ENCODE results near the gene GGTLC2.

The GGTLC2 gene

DNA sequence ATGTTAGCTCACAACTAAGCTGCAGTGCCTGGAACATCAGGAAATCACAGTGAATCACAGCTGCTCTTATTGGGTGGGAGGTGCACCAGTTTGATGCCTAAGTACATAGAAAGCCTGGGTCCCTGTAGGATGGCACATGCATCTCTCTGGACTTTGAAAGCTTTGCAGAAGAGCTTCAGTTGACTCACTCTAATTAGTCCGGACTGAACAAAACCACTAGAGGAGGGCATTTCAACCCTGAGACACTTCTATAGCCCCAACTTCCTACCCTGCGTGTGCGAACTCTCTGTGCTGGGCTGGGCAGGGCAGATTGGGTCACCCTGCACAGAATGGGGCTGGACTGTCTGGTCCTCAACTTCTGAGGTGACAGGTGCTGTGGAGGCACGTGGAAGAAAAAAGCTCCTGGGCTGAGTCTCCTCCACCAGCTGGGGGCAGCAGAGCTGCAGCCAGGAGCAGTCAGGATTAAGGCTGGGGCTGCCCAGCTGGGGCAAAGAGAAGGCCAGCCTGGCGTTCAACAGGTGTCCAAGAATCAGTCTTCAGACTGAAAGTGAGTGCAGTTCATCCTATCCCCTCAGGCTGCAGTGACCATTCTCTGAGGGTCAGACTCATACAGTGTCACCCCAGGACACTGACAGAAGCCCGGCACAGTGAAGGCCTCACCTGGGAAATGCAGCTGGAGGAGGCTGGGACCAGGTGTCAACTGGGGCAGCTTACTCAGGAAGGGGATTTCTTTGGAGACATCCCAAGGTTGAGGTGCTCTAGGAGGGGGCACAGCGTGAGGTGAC, 22.1 kb downstream of the GGTLC2 start:
- Histone ChIP-seq H3K4me1 (ENCODE audit: insufficient read depth, low read length) (no peaks in the 10 kb centered on the region), H3K4me3 (ENCODE audit: low read length) (no peak overlapping the region), H3K36me3 (ENCODE audit: insufficient read depth, low read length) (no peaks in the 10 kb centered on the region), H3K27me3 (ENCODE audit: insufficient read depth, low read length) (no peaks in the 10 kb centered on the region), H2AFZ (ENCODE audit: low read depth, low read length) (no peak overlapping the region), H3K9me3 (ENCODE audit: low read length) (no peaks in the 10 kb centered on the region)

DNA sequence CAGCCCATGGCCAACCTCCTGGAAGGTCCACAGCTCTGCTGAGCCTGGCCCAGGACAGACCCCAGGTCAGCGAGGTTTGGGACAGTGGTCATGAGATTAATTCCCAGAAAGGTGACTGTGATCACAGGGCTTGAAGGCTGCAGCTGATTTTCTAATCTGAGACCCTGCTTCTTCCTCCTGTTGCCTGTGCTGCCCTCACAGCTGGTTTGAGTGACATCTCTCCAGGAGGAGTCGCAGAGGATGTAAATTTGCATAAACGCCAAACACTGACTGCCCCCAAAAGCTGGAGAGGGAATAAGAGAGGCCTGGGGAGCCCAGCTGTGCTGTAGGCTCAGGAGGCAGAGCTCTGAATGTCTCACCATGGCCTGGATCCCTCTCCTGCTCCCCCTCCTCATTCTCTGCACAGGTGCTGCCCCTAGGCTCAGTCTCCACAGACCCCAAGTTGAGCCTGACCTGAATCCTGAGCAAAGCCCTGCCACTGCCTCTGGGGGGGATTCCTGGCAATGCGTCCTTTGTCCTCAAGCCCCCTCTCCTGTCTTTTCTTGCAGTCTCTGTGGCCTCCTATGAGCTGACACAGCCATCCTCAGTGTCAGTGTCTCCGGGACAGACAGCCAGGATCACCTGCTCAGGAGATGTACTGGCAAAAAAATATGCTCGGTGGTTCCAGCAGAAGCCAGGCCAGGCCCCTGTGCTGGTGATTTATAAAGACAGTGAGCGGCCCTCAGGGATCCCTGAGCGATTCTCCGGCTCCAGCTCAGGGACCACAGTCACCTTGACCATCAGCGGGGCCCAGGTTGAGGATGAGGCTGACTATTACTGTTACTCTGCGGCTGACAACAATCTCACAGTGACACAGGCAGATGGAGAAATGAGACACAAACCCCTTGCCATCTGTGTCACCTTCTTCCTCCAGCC, 23.8 kb downstream of the GGTLC2 start:
- Histone ChIP-seq H3K36me3 (ENCODE audit: insufficient read depth, low read length) (no peaks in the 10 kb centered on the region), H3K4me1 (ENCODE audit: insufficient read depth, low read length) (no peaks in the 10 kb centered on the region), H2AFZ (ENCODE audit: low read depth, low read length) (no peak overlapping the region), H3K9me3 (ENCODE audit: low read length) (no peaks in the 10 kb centered on the region), H3K4me3 (ENCODE audit: low read length) (no peak overlapping the region), H3K27me3 (ENCODE audit: insufficient read depth, low read length) (no peaks in the 10 kb centered on the region)

GRCh38 chr22:22669093-22669492, 24.7 kb downstream of the GGTLC2 start:
- Histone ChIP-seq H3K36me3 (ENCODE audit: insufficient read depth, low read length) (no peaks in the 10 kb centered on the region), H2AFZ (ENCODE audit: low read depth, low read length) (no peak overlapping the region), H3K9me3 (ENCODE audit: low read length) (no peaks in the 10 kb centered on the region), H3K4me1 (ENCODE audit: insufficient read depth, low read length) (no peaks in the 10 kb centered on the region), H3K27me3 (ENCODE audit: insufficient read depth, low read length) (no peaks in the 10 kb centered on the region), H3K4me3 (ENCODE audit: low read length) (no peak overlapping the region)

DNA sequence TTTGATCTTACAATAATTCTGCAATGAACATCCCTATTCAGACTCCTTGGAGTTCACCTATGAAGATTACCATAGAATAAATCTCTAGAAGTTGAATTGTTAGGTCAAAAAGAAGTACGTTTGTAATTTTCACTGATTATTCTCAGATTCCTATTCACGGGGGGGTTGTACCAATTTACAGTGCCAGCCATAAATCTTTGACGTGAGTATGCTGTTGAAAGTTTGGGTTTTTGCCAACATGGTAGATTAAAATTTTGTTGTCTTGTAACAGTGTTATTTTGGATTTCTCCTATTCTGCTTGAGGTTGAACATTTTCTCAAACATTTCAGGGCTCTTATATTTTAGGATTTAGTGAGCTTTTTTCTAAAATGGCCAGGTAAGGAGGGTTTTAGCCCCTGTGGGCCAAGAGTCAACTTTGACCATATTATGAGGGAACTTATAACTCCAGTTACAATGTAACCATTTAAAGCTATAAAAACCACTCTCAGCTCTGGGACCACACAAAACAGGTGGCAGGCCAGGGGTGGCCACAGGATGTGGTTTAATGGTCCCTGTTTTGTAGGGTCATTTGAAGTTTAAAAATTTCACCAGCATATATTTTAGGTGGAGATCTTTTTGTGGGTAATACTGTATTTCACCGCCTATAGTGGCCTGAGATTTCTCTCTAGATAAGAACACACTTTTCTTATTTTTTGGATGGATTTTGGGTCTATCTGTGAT, 25.8 kb downstream of the GGTLC2 start:
- no peaks in the 10 kb centered on the region for H3K27me3 ChIP-seq (ENCODE audit: insufficient read depth, low read length)
- H2AFZ ChIP-seq (ENCODE audit: low read depth, low read length), result no peak overlapping the region
- no peak overlapping the region for H3K4me3 ChIP-seq (ENCODE audit: low read length)

DNA sequence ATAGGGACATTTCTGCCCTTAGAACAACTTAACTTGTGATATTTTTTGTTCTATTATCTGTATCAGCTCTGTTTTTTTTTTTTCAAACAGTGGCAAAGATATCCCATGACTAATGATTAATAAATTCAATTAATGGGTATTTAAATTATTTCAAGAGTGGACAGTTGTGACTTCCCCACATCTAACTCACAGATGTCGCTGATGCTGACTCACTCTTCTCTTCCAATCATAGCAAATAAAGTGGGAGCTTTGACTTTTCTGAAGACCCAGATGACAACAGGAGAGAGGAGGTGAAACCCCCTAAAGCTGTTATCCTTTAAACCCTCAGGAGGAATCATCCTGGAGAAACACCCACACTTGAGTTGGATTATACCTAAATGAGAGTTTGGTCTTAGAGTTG, 27.1 kb downstream of the GGTLC2 start:
- Histone ChIP-seq H3K27me3 (ENCODE audit: insufficient read depth, low read length) (no peaks in the 10 kb centered on the region), H3K4me1 (ENCODE audit: insufficient read depth, low read length) (no peaks in the 10 kb centered on the region), H2AFZ (ENCODE audit: low read depth, low read length) (no peak overlapping the region), H3K4me3 (ENCODE audit: low read length) (no peak overlapping the region), H3K36me3 (ENCODE audit: insufficient read depth, low read length) (no peaks in the 10 kb centered on the region), H3K9me3 (ENCODE audit: low read length) (no peaks in the 10 kb centered on the region)

More for the DNA sequence above, 25.8 kb downstream of the GGTLC2 start:
- Histone ChIP-seq H3K4me1 (ENCODE audit: insufficient read depth, low read length) (no peaks in the 10 kb centered on the region), H3K36me3 (ENCODE audit: insufficient read depth, low read length) (no peaks in the 10 kb centered on the region), H3K9me3 (ENCODE audit: low read length) (no peaks in the 10 kb centered on the region)

- H3K4me1 ChIP-seq (ENCODE audit: insufficient read depth, low read length), result no peaks in the 10 kb centered on the region
- H3K36me3 ChIP-seq (ENCODE audit: insufficient read depth, low read length), result no peaks in the 10 kb centered on the region
- H3K4me3 ChIP-seq (ENCODE audit: low read length), result no peak overlapping the region
- no peaks in the 10 kb centered on the region for H3K9me3 ChIP-seq (ENCODE audit: low read length)
- no peaks in the 10 kb centered on the region for H3K27me3 ChIP-seq (ENCODE audit: insufficient read depth, low read length)
- no peak overlapping the region for H2AFZ ChIP-seq (ENCODE audit: low read depth, low read length)
Observed at GRCh38 chr22:22673099-22673498, 28.7 kb downstream of the GGTLC2 start.

- no peaks in the 10 kb centered on the region for H3K36me3 ChIP-seq (ENCODE audit: insufficient read depth, low read length)
Observed at GRCh38 chr22:22673628-22674027, 29.2 kb downstream of the GGTLC2 start.

DNA sequence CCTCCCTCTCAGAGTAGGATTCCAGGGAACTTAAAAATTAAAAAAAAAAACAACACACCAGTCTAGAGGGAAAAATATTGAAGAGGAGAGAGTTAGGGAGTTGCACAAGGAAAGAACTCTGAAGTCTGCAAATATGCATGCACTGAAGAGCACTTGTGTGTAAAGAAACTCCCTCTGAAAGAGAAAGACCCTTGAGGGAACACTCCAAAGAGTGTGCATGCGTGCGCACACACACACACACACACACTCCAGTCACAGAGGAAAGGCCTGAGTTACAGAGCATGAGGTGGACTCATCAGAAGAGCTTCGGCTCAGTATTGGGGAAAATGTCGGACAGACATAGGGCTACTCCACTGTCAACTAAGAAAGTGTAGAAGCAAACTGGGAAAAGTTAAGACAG, 30.1 kb downstream of the GGTLC2 start:
- Histone ChIP-seq H2AFZ (ENCODE audit: low read depth, low read length) (no peak overlapping the region), H3K27me3 (ENCODE audit: insufficient read depth, low read length) (no peaks in the 10 kb centered on the region), H3K9me3 (ENCODE audit: low read length) (no peaks in the 10 kb centered on the region), H3K36me3 (ENCODE audit: insufficient read depth, low read length) (no peaks in the 10 kb centered on the region), H3K4me1 (ENCODE audit: insufficient read depth, low read length) (no peaks in the 10 kb centered on the region), H3K4me3 (ENCODE audit: low read length) (no peak overlapping the region)

More at GRCh38 chr22:22673628-22674027, 29.2 kb downstream of the GGTLC2 start:
- Histone ChIP-seq H3K9me3 (ENCODE audit: low read length) (no peaks in the 10 kb centered on the region), H3K4me1 (ENCODE audit: insufficient read depth, low read length) (no peaks in the 10 kb centered on the region), H3K27me3 (ENCODE audit: insufficient read depth, low read length) (no peaks in the 10 kb centered on the region), H3K4me3 (ENCODE audit: low read length) (no peak overlapping the region), H2AFZ (ENCODE audit: low read depth, low read length) (no peak overlapping the region)

- Histone ChIP-seq H3K27me3 (ENCODE audit: insufficient read depth, low read length) (no peaks in the 10 kb centered on the region), H3K9me3 (ENCODE audit: low read length) (no peaks in the 10 kb centered on the region), H2AFZ (ENCODE audit: low read depth, low read length) (no peak overlapping the region)
Observed at GRCh38 chr22:22678970-22679369, 34.6 kb downstream of the GGTLC2 start.

DNA sequence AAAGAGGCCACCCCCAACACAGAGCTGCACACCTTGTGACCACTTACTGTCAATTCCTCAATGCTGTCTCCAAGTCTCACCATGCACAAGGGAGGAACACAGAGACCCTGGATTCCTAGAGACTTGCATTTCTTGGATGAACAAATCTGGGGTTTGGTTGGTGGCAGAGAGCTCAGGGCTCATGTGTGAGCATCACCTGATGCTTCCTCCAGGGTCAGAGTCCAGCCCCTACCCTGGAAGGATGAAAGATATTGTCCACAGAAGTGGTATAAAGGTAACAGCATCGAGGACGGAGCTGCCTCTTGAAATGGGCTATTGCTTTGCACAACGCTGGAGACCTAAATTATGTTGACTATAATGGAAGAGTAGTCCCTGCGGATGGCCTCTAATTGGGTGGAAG, 36.0 kb downstream of the GGTLC2 start:
- H3K4me3 ChIP-seq (ENCODE audit: low read length), result no peak overlapping the region
- no peaks in the 10 kb centered on the region for H3K4me1 ChIP-seq (ENCODE audit: insufficient read depth, low read length)
- no peak overlapping the region for H2AFZ ChIP-seq (ENCODE audit: low read depth, low read length)
- H3K36me3 ChIP-seq (ENCODE audit: insufficient read depth, low read length), result no peaks in the 10 kb centered on the region
- no peaks in the 10 kb centered on the region for H3K9me3 ChIP-seq (ENCODE audit: low read length)
- no peaks in the 10 kb centered on the region for H3K27me3 ChIP-seq (ENCODE audit: insufficient read depth, low read length)

More at GRCh38 chr22:22678970-22679369, 34.6 kb downstream of the GGTLC2 start:
- Histone ChIP-seq H3K4me1 (ENCODE audit: insufficient read depth, low read length) (no peaks in the 10 kb centered on the region), H3K36me3 (ENCODE audit: insufficient read depth, low read length) (no peaks in the 10 kb centered on the region), H3K4me3 (ENCODE audit: low read length) (no peak overlapping the region)

DNA sequence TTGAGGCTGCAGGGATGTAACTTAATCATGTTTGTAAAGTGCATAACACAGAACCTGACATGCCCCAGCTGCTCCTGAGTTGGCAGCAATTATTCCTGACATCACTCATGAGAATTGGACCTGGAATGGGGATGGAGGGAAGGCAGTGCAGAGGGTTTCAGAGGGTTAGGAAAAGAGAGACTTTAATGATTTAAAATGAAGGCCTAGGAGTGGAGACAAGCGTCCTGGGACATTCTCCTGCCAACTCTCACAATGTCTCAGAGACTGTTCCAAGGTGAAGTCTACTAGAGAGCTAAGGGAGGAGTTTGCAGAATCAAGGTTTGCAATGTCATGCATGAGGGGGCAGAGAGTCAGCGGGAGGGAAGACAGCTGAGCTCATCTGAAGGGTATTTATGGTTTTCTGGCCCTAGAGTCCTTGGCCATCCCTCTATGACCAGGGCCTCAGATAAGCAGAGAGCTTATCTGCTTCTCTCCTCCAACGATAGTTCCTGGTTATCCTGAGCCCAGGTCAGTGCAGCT, 36.9 kb downstream of the GGTLC2 start:
- Histone ChIP-seq H3K9me3 (ENCODE audit: low read length) (no peaks in the 10 kb centered on the region), H3K4me3 (ENCODE audit: low read length) (no peak overlapping the region), H3K27me3 (ENCODE audit: insufficient read depth, low read length) (no peaks in the 10 kb centered on the region), H3K4me1 (ENCODE audit: insufficient read depth, low read length) (no peaks in the 10 kb centered on the region), H2AFZ (ENCODE audit: low read depth, low read length) (no peak overlapping the region), H3K36me3 (ENCODE audit: insufficient read depth, low read length) (no peaks in the 10 kb centered on the region)

- H2AFZ ChIP-seq (ENCODE audit: low read depth, low read length), result no peak overlapping the region
- no peak overlapping the region for H3K4me3 ChIP-seq (ENCODE audit: low read length)
- no peaks in the 10 kb centered on the region for H3K36me3 ChIP-seq (ENCODE audit: insufficient read depth, low read length)
- no peaks in the 10 kb centered on the region for H3K9me3 ChIP-seq (ENCODE audit: low read length)
- H3K27me3 ChIP-seq (ENCODE audit: insufficient read depth, low read length), result no peaks in the 10 kb centered on the region
- H3K4me1 ChIP-seq (ENCODE audit: insufficient read depth, low read length), result no peaks in the 10 kb centered on the region
Observed at GRCh38 chr22:22682196-22682595, 37.8 kb downstream of the GGTLC2 start.
